GM12892 (cell line): ENCODE results near the gene MYO10.

Experiments
- DNase-seq: peaks from one replicate; pipeline ENCODE4 v3.0.0; 2011; ENCODE audit not compliant: insufficient read length
- FAIRE-seq: peaks from 2 replicates; lab custom pipeline; 2011; peaks lifted over from hg19 to GRCh38; lab: Jason Lieb, UNC
- POLR2A ChIP-seq: IDR thresholded peaks from 2 replicates; pipeline ENCODE4 v1.6.1; 2011; ENCODE audit warnings: low read depth, low read length, control low read depth
- POLR2AphosphoS5 ChIP-seq: IDR thresholded peaks from 2 replicates; pipeline ENCODE4 v1.6.1; 2011; ENCODE audit warnings: low read depth, low read length, control low read depth
- TAF1 ChIP-seq: IDR thresholded peaks from 2 replicates; pipeline ENCODE4 v1.6.1; 2011; ENCODE audit warnings: low read depth, mild to moderate bottlenecking, control low read depth, low read length, borderline replicate concordance

MYO10 gene

DNA sequence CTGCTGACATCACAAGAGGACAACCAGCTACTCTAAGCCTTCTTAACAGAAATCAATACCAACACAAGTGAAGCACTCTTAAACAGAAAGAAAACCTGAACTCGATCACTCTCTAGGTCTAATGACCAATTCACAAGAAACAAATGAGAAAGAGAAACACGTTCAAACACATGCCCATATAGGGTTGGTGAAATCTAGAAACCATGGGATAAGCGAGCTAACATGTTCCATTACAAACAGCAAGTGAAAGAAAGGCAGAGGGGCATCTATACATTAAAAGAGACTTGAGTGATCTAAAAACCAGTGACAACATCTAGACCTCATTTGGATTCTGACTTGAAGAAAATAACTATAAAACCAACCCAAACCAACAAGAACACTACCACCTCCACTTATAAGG is 244.4 kb downstream of the MYO10 start:
- FAIRE-seq, result no peak
- TF ChIP-seq POLR2AphosphoS5, result no peak
- no peak for TF ChIP-seq TAF1
- no peak for TF ChIP-seq POLR2A
- DNase-seq, result no peak

DNA sequence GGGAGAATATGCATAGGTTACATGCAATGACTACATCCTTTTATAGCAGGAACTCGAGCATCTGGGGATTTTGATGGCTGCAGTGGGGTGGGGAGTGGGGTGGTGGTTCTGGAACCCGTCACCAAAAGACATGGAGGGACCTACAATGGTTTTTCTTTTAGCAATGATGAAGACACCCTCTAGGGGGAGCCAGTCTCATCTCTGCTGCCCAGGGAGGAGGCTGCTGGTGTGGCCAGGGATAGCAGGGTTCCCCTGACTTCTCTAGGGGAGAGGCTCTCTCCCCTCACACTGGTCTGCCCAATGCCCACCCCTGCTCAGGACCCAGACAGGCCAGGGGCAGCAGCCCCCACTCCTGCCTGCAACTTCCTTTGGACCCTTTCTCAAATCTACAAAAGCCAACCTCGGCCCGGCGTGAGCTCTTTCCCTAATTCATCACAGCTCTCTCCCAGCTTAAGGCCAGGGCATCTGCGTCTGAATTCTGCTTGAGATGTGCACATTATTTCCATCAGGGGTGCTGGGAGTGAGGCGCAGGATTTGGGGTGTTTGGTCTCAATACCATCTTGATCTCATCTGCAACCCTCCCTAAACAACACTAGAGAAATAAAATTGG is 245.7 kb downstream of the MYO10 start:
- DNase-seq (peak; percentile 33), FAIRE-seq (no peak)
- TF ChIP-seq TAF1 (no peak), POLR2A (no peak), POLR2AphosphoS5 (no peak)

DNA sequence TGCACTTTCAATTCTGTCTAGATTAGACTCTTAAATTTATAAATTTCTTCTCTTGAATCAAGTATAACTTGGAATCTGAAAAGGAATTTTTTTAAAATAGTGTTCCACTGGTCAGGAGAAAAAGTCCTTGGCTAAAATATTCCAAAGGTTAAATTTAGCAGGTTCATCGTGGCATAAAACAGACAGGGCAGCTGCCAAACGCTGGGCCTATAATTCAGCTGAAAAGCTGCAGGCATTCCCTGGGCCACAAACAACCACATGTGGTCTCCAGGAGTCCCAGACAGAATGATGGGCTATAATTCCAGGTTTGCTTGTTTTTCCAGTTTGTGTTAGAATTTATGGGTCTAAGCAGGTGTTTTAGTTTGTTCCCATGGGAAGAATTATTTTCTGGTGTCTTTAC is 248.2 kb downstream of the MYO10 start:
- no peak for FAIRE-seq
- TF ChIP-seq POLR2AphosphoS5 (no peak), TAF1 (no peak), POLR2A (no peak)

GRCh38 chr5:16685069-16685468 is 251.0 kb downstream of the MYO10 start:
- DNase-seq (no peak), FAIRE-seq (no peak)
- no peak for TF ChIP-seq TAF1
- TF ChIP-seq POLR2AphosphoS5, result no peak
- no peak for TF ChIP-seq POLR2A

More for the DNA sequence above, 248.2 kb downstream of the MYO10 start:
- DNase-seq, result no peak

GRCh38 chr5:16681876-16682275 is 254.2 kb downstream of the MYO10 start:
- TF ChIP-seq POLR2A (no peak), POLR2AphosphoS5 (no peak), TAF1 (no peak)
- DNase-seq, result no peak
- FAIRE-seq, result no peak

DNA sequence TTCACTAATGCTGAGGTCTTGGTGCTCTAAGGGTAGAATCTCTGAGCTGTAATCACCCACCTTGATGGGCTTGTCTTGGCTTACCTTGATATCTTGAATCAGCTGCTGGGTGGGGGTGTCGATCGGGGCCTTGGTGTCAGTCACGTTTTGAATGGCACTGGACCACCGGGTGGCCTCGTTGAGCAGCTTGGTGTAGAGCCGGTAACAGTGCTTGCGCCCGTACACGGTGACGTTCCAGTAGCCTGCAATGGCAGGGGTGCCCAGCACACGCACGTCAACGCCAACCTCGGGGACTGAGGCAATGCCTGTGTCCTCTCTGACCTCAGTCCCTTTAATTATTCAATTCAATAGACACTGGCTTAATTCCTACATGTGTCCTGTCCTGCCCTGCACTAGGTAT is 256.2 kb downstream of the MYO10 start:
- DNase-seq, result no peak
- no peak for FAIRE-seq
- TF ChIP-seq TAF1 (no peak), POLR2A (no peak), POLR2AphosphoS5 (no peak)

- TF ChIP-seq TAF1 (no peak), POLR2A (no peak), POLR2AphosphoS5 (no peak)
- FAIRE-seq (no peak), DNase-seq (no peak)
Observed at GRCh38 chr5:16679190-16679589, 256.9 kb downstream of the MYO10 start.

DNA sequence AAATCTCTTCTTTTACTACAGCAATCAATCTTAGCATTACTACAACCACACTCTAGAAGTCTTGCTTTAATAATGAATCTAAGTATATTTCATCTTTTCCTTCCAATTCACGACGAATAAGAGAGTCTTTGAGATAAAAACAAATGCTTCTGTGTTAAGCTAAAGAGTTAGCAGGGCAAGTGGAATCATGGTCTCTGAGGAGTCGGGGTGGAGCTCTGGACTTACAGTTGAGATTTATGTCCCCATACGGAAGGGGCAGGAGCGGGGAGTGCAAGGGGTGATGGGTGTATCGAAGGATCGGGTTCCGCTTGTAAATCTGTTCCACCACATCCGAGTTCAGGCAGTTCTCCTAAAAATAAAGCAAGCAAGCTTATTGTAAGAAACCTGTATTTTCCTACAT is 260.3 kb downstream of the MYO10 start:
- TF ChIP-seq POLR2A, result no peak
- DNase-seq (no peak), FAIRE-seq (no peak)

DNA sequence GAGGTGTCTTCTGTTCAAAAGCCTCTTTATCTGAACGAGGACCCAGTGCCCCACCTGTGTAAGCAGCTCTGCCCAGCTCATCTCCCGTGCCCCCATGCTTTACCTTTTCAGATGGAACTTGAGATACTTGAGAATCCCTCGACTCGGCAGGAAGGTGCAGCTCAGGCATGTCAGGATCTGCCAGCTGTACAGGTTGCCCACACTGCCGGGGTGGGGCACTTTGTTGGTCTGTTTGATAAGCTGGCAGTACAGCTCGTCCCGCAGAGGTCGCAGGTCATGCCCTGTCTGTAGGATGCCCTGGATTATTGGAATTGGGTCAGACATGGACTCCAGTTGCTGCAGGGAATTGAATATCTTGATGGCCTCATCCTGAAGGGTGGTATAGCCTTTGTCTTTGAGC is 261.3 kb downstream of the MYO10 start:
- DNase-seq (no peak), FAIRE-seq (no peak)
- TF ChIP-seq TAF1 (no peak), POLR2A (no peak), POLR2AphosphoS5 (no peak)

- FAIRE-seq (no peak), DNase-seq (no peak)
- TF ChIP-seq TAF1, result no peak
- no peak for TF ChIP-seq POLR2A
- no peak for TF ChIP-seq POLR2AphosphoS5
Observed at GRCh38 chr5:16673241-16674201, 262.6 kb downstream of the MYO10 start.

GRCh38 chr5:16671208-16671607 is 264.9 kb downstream of the MYO10 start:
- no peak for TF ChIP-seq POLR2AphosphoS5
- no peak for TF ChIP-seq TAF1
- no peak for TF ChIP-seq POLR2A
- FAIRE-seq (no peak), DNase-seq (no peak)

DNA sequence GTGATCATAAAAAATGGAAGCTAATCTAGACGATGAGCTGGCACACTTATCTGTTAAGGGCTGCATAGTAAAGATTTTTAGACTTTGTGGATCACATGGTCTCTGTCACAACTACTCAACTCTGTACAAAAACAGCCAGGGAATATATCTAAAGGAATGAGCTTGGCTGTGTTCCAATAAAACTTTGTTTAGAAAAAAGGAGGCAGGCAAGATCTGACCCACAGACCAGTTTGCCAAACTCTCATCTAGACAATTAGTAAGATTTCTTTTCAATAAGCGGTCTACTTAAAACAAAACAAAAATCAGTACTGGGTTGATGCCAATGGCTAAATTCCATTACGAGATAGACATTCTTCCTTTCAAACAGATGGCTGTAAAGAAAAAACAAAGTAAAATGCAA is 266.3 kb downstream of the MYO10 start:
- FAIRE-seq (no peak), DNase-seq (no peak)
- TF ChIP-seq POLR2AphosphoS5, result no peak
- TF ChIP-seq TAF1, result no peak
- no peak for TF ChIP-seq POLR2A
